ENCODE results near the gene COL5A3. TPM values are rescaled to one million over a fixed set of nuclear protein-coding genes. Genes with fewer than 3 reads are reported as not detected.
"Not testable (repeated sequence)": the region's sequence is repeated elsewhere in the genome, so short reads cannot be mapped to it uniquely, and the experiment has no call there.

Gene COL5A3
- total and polyA plus RNA-seq, 4 donors, result 0.14 to 4.9 (median 0.76) TPM

DNA sequence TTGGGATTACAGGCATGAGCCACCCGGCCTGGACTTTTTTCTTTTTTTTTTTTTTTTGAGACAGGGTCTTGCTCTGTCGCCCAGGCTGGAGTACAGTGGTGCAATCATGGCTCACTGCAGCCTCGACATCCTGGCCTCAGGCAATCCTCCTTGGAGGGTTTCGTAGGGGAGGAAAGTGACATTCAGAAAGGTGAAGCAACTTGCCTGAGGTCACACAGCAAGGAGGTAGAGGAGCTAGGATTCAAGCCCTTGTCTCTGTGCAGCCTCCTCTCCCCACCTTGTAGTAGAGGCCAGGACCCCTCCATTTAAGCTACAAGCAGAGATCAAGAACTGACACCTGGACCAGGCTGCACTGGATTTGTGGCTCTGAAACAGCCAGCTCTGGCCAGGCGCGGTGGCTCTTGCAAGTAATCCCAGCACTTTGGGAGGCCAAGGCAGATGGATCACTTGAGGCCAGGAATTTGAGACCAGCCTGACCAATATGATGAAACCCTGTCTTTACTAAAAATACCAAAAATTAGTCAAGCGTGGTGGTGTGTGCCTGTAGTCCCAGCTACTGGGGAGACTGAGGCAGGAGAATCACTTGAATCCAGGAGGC, 63.7 kb downstream of the COL5A3 start:
- not testable (repeated sequence) for H3K9me3 ChIP-seq (ENCODE audit: control insufficient read depth in 4 of 4, low read length in 3 of 4); H3K27me3 ChIP-seq (ENCODE audit: control insufficient read depth in 4 of 4, insufficient read depth in 4 of 4, low read length in 3 of 4); DNase-seq (ENCODE audit: low spot score); H3K4me1 ChIP-seq (ENCODE audit: control insufficient read depth in 4 of 4, insufficient read depth in 4 of 4, low read length in 3 of 4); H3K36me3 ChIP-seq (ENCODE audit: control insufficient read depth in 4 of 4, insufficient read depth in 3 of 4, low read depth in 1 of 4, low read length in 3 of 4); H3K4me3 ChIP-seq (ENCODE audit: low read depth in 1 of 3, low read length in 3 of 3); H3K9ac ChIP-seq (ENCODE audit: low read depth in 1 of 2, low read length in 2 of 2); H3K27ac ChIP-seq (ENCODE audit: low read depth in 1 of 2, low read length in 2 of 2)
- 91% methylated on average over 7 of the region's 7 CpGs for WGBS

DNA sequence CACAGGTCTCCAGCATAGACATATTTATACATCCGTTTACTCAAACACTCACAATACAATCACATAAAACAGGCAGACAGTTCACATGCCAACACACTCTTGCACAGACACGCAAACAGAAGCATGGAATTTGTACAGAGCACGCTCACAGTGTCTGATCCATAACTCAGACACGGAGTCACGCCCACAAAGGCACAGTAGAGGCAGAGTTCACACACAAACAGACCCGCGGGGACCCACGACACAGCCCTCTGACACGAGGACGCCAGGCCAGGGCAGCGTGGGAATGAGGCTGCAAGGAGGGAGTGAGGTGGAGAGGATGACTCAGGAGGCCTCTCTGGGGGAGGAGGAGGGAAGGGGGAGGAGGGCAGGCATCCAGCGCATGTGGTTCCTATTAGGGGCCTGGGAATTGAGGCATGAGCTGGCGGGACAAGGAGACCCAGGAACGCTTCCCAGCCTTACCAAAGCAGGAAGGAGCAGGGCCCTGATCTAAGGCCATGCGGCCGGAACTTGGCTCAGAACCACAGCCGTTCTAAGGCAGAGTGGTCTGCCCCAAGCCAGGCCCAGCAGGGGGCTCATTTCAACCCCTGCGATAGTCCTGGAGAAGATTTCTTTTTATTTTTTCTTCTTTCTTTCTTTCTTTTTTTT, 64.9 kb downstream of the COL5A3 start:
- Histone ChIP-seq H3K4me3 (ENCODE audit: low read depth in 1 of 3, low read length in 3 of 3) (no peak overlapping the region), H3K9ac (ENCODE audit: low read depth in 1 of 2, low read length in 2 of 2) (no peak overlapping the region), H3K36me3 (ENCODE audit: control insufficient read depth in 4 of 4, insufficient read depth in 3 of 4, low read depth in 1 of 4, low read length in 3 of 4) (no peaks in the 10 kb centered on the region), H3K4me1 (ENCODE audit: control insufficient read depth in 4 of 4, insufficient read depth in 4 of 4, low read length in 3 of 4) (peaks cover 0 to 4% (median 2%) of the 10 kb centered on the region in 4 donors), H3K27ac (ENCODE audit: low read depth in 1 of 2, low read length in 2 of 2) (peak overlapping the region; percentile 1 to 59), H3K27me3 (ENCODE audit: control insufficient read depth in 4 of 4, insufficient read depth in 4 of 4, low read length in 3 of 4) (no peaks in the 10 kb centered on the region), H3K9me3 (ENCODE audit: control insufficient read depth in 4 of 4, low read length in 3 of 4) (peaks cover 0 to 9% (median 4%) of the 10 kb centered on the region in 4 donors)
- DNase-seq (ENCODE audit: low spot score), result no peak
- WGBS, result 48% methylated on average over 18 of the region's 18 CpGs
- TF ChIP-seq, protein P1, sequence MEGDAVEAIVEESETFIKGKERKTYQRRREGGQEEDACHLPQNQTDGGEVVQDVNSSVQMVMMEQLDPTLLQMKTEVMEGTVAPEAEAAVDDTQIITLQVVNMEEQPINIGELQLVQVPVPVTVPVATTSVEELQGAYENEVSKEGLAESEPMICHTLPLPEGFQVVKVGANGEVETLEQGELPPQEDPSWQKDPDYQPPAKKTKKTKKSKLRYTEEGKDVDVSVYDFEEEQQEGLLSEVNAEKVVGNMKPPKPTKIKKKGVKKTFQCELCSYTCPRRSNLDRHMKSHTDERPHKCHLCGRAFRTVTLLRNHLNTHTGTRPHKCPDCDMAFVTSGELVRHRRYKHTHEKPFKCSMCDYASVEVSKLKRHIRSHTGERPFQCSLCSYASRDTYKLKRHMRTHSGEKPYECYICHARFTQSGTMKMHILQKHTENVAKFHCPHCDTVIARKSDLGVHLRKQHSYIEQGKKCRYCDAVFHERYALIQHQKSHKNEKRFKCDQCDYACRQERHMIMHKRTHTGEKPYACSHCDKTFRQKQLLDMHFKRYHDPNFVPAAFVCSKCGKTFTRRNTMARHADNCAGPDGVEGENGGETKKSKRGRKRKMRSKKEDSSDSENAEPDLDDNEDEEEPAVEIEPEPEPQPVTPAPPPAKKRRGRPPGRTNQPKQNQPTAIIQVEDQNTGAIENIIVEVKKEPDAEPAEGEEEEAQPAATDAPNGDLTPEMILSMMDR (IDR thresholded peaks at IDR 0.05; ENCODE audit: low read depth, low read length, missing input control), result no peak
- no peak for TF ChIP-seq JUND (IDR thresholded peaks at IDR 0.05)
- TF ChIP-seq NR2F2 (IDR thresholded peaks at IDR 0.05), result peak; percentile 49
- TF ChIP-seq, protein P2, sequence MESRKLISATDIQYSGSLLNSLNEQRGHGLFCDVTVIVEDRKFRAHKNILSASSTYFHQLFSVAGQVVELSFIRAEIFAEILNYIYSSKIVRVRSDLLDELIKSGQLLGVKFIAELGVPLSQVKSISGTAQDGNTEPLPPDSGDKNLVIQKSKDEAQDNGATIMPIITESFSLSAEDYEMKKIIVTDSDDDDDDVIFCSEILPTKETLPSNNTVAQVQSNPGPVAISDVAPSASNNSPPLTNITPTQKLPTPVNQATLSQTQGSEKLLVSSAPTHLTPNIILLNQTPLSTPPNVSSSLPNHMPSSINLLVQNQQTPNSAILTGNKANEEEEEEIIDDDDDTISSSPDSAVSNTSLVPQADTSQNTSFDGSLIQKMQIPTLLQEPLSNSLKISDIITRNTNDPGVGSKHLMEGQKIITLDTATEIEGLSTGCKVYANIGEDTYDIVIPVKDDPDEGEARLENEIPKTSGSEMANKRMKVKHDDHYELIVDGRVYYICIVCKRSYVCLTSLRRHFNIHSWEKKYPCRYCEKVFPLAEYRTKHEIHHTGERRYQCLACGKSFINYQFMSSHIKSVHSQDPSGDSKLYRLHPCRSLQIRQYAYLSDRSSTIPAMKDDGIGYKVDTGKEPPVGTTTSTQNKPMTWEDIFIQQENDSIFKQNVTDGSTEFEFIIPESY (IDR thresholded peaks at IDR 0.05), result no peak
- TF ChIP-seq YY1 (IDR thresholded peaks at IDR 0.05), result no peak
- TF ChIP-seq FOXA2 (IDR thresholded peaks at IDR 0.05), result no peak
- TF ChIP-seq EGR1 (IDR thresholded peaks at IDR 0.05; ENCODE audit: low read depth in 2 of 2), result no peak
- TF ChIP-seq, protein P3, sequence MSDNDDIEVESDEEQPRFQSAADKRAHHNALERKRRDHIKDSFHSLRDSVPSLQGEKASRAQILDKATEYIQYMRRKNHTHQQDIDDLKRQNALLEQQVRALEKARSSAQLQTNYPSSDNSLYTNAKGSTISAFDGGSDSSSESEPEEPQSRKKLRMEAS (IDR thresholded peaks at IDR 0.05), result peak; percentile 55
- TF ChIP-seq GABPA (IDR thresholded peaks at IDR 0.05 in 1 of 2, conservative IDR thresholded peaks at IDR 0.05 in 1 of 2), result no peak
- TF ChIP-seq HNF4G (IDR thresholded peaks at IDR 0.05), result no peak
- no peak for TF ChIP-seq FOXA1 (IDR thresholded peaks at IDR 0.05)
- TF ChIP-seq, protein P4, sequence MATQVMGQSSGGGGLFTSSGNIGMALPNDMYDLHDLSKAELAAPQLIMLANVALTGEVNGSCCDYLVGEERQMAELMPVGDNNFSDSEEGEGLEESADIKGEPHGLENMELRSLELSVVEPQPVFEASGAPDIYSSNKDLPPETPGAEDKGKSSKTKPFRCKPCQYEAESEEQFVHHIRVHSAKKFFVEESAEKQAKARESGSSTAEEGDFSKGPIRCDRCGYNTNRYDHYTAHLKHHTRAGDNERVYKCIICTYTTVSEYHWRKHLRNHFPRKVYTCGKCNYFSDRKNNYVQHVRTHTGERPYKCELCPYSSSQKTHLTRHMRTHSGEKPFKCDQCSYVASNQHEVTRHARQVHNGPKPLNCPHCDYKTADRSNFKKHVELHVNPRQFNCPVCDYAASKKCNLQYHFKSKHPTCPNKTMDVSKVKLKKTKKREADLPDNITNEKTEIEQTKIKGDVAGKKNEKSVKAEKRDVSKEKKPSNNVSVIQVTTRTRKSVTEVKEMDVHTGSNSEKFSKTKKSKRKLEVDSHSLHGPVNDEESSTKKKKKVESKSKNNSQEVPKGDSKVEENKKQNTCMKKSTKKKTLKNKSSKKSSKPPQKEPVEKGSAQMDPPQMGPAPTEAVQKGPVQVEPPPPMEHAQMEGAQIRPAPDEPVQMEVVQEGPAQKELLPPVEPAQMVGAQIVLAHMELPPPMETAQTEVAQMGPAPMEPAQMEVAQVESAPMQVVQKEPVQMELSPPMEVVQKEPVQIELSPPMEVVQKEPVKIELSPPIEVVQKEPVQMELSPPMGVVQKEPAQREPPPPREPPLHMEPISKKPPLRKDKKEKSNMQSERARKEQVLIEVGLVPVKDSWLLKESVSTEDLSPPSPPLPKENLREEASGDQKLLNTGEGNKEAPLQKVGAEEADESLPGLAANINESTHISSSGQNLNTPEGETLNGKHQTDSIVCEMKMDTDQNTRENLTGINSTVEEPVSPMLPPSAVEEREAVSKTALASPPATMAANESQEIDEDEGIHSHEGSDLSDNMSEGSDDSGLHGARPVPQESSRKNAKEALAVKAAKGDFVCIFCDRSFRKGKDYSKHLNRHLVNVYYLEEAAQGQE (IDR thresholded peaks at IDR 0.05), result no peak
- TF ChIP-seq TAF1 (conservative IDR thresholded peaks at IDR 0.05), result no peak
- TF ChIP-seq, protein P5, sequence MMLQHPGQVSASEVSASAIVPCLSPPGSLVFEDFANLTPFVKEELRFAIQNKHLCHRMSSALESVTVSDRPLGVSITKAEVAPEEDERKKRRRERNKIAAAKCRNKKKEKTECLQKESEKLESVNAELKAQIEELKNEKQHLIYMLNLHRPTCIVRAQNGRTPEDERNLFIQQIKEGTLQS (IDR thresholded peaks at IDR 0.05), result no peak
- TF ChIP-seq SP1 (IDR thresholded peaks at IDR 0.05), result no peak
- TF ChIP-seq HNF4A (conservative IDR thresholded peaks at IDR 0.05), result peak in 1 of 2 donors; percentile 59
- peak in 1 of 2 donors; percentile 73 for TF ChIP-seq RXRA (IDR thresholded peaks at IDR 0.05)
- TF ChIP-seq RAD21 (IDR thresholded peaks at IDR 0.05), result no peak
